Inferior parietal cortex (tissue), 1 donor: ENCODE results near the gene CCDC106.

ENCODE experiments used
- DNase-seq: peaks from one replicate; pipeline ENCODE4 v3.0.0-alpha.2; 2016; ENCODE audit errors: extremely low spot score

The CCDC106 gene

GRCh38 chr19:55696301-55697068, 48.5 kb downstream of the CCDC106 start:
- DNase-seq = no peak

GRCh38 chr19:55697069-55697440, 49.0 kb downstream of the CCDC106 start:
- DNase-seq = no peak

- no peak for DNase-seq
Measured at GRCh38 chr19:55697698-55698097, 49.7 kb downstream of the CCDC106 start.

- DNase-seq = no peak
Measured at GRCh38 chr19:55698256-55698655, 50.2 kb downstream of the CCDC106 start.

- DNase-seq = no peak
Measured at GRCh38 chr19:55699221-55699620, 51.2 kb downstream of the CCDC106 start.

- no peak for DNase-seq
Measured at GRCh38 chr19:55700813-55701212, 52.8 kb downstream of the CCDC106 start.

- DNase-seq = no peak
Measured at GRCh38 chr19:55702131-55702627, 54.2 kb downstream of the CCDC106 start.
